Nephron progenitor cell (in vitro differentiated cells): ENCODE results near the gene COMMD1.

ENCODE experiments used
- DNase-seq: peaks from one replicate; pipeline ENCODE4 v3.0.0; 2021
- H3K27ac Mint-ChIP-seq: 2 replicates; pipeline ENCODE4 v1.8.0; 2021; ENCODE audit warnings: mild to moderate bottlenecking, moderate library complexity, mixed read lengths
- H3K27me3 Mint-ChIP-seq: 2 replicates; pipeline ENCODE4 v1.8.0; 2021; ENCODE audit warnings: mild to moderate bottlenecking, low read depth, mixed read lengths; ENCODE audit not compliant: poor library complexity
- H3K36me3 Mint-ChIP-seq: 2 replicates; pipeline ENCODE4 v1.8.0; 2021; ENCODE audit warnings: low read depth, mixed read lengths
- H3K4me1 Mint-ChIP-seq: 2 replicates; pipeline ENCODE4 v1.8.0; 2021; ENCODE audit warnings: mixed read lengths
- H3K4me3 Mint-ChIP-seq: 2 replicates; pipeline ENCODE4 v1.8.0; 2021; ENCODE audit warnings: mild to moderate bottlenecking, moderate library complexity, mixed read lengths
- H3K9me3 Mint-ChIP-seq: 2 replicates; pipeline ENCODE4 v1.8.0; 2021; ENCODE audit warnings: mild to moderate bottlenecking, moderate library complexity, mixed read lengths
- TF ChIP-seq, protein P1 (sequence below): fragments of 200-600 bp; sonication (generic); IDR thresholded peaks from 2 replicates; pipeline ENCODE4 v1.5.0; 2021; ENCODE audit warnings: antibody characterized with exemption

The COMMD1 gene

DNA sequence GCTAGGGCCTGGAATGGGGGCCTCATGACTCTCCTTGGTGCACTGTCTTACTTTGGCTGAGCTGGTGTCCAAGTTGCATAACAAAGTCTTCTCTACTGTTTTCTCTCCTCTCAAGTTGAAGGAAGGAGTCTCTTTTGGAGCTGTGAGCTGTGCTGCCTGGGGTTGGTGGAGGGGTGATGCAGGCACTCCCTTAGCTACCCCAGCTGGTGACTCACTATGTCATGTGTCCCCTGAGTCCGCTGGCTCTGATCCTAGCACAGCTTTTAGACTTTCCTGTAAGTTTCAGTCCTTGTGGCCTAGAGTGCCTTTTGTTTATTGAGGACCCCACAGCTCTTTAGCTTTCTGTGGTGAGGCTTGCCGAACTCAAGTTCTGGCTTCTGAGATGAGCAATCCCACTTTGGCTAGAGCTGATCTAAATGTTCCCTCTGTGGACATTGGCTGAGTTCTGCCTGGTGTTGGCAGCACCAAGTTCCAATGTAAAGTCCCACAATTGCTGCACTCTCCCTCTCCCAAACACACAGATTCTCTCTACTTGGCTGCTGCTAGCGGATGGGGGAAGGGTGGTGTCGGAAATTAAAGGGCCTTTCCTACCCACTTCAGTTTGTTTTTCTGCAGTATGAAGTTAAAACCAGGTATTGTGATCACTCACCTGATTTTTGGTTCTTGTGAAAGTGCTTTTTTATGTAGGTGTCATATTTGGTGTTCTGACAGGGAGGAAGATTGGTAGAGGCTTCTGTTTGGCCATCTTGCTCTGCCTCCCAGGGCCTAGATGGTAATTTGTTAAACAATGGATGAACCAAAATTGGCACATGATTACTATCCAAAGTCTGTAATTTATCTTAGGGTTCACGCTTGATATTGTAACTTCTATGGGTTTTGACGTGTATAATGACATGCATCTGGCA lies 83.2 kb downstream of the COMMD1 start:
- Mint-ChIP-seq H3K36me3 (peaks cover 21% of the 10 kb centered on the region), H3K27ac (peak overlapping the region; percentile 32), H3K9me3 (peaks cover 16% of the 10 kb centered on the region), H3K4me1 (no peaks in the 10 kb centered on the region), H3K4me3 (no peak overlapping the region), H3K27me3 (no peaks in the 10 kb centered on the region)
- no peak for DNase-seq
- TF ChIP-seq, protein P1, sequence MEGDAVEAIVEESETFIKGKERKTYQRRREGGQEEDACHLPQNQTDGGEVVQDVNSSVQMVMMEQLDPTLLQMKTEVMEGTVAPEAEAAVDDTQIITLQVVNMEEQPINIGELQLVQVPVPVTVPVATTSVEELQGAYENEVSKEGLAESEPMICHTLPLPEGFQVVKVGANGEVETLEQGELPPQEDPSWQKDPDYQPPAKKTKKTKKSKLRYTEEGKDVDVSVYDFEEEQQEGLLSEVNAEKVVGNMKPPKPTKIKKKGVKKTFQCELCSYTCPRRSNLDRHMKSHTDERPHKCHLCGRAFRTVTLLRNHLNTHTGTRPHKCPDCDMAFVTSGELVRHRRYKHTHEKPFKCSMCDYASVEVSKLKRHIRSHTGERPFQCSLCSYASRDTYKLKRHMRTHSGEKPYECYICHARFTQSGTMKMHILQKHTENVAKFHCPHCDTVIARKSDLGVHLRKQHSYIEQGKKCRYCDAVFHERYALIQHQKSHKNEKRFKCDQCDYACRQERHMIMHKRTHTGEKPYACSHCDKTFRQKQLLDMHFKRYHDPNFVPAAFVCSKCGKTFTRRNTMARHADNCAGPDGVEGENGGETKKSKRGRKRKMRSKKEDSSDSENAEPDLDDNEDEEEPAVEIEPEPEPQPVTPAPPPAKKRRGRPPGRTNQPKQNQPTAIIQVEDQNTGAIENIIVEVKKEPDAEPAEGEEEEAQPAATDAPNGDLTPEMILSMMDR, result no peak

DNA sequence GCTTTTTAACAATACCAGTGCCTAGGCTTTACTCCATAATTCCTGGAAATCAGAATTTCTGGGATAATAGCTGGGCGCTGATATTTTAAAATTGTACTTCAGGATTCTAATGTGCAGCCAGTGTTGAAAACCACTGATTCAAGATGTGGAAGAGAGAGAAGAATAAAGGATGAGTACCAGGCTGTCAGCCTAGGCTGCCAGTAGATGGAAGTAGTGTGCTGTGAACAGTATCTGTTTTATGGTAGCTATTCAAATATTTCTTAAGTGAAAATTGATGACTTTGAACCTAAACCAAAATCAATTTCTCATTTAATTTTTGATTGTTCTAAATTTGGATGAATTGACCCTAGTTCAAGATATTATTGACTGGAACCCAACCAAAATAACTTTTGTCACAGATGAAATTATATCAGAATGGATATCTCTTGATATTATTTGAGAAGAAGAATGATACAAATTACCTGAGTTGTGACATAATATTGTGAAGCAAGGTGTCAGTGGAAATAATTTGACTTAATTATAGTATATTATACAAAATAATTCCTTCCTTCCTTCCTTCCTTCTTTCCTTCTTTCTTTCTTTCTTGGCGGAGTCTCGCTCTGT lies 88.0 kb downstream of the COMMD1 start:
- H3K36me3 Mint-ChIP-seq, result peaks cover 6% of the 10 kb centered on the region
- TF ChIP-seq, protein P1, result peak; percentile 50
- no peak for DNase-seq
- no peaks in the 10 kb centered on the region for H3K4me1 Mint-ChIP-seq
- no peak overlapping the region for H3K4me3 Mint-ChIP-seq
- H3K9me3 Mint-ChIP-seq, result no peaks in the 10 kb centered on the region
- no peak overlapping the region for H3K27ac Mint-ChIP-seq
- H3K27me3 Mint-ChIP-seq, result no peaks in the 10 kb centered on the region

DNA sequence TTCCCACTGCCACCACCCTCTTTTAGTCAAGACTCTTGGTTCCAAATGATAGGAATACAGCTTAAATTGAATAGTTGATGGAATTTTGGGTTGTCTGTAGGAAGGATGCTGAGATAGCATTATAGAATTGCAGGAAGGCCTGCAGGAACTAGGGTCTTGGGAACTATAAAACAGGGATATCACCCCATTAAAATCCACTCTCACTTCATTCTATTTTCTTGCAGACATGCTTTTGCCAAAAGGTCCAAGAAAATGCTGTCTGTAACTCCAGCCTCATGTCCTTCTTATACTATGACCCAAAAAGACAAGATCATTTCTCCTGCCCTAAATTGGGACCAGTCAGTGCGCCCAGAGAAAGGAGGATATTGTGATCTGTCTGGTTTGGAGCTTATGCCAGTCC lies 89.1 kb downstream of the COMMD1 start:
- Mint-ChIP-seq H3K27ac (no peak overlapping the region), H3K9me3 (no peaks in the 10 kb centered on the region), H3K27me3 (no peaks in the 10 kb centered on the region), H3K4me1 (no peaks in the 10 kb centered on the region), H3K4me3 (no peak overlapping the region), H3K36me3 (no peaks in the 10 kb centered on the region)
- TF ChIP-seq, protein P1, result no peak
- DNase-seq, result no peak

DNA sequence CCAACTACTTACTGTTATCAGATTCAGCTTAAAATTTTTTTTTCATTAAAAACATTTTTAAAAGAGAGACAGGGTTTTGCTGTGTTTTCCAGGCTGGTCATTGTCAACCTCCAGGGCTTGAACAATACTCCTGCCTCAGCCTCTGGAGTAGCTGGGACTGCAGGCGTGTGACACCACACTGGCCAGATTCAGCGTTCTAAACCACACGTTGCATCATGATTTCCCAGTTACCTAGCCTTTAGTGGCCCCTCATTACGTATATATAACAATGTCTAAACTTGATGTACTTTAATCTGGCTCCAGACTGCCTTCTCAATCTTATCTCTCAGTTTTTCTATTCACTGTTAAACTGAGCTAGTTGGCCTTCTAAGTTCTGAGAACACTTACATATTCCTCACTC lies 89.6 kb downstream of the COMMD1 start:
- TF ChIP-seq, protein P1, result no peak
- H3K4me3 Mint-ChIP-seq, result no peak overlapping the region
- no peak for DNase-seq
- no peaks in the 10 kb centered on the region for H3K27me3 Mint-ChIP-seq
- H3K9me3 Mint-ChIP-seq, result no peaks in the 10 kb centered on the region
- H3K4me1 Mint-ChIP-seq, result no peaks in the 10 kb centered on the region
- H3K36me3 Mint-ChIP-seq, result no peaks in the 10 kb centered on the region
- H3K27ac Mint-ChIP-seq, result no peak overlapping the region

DNA sequence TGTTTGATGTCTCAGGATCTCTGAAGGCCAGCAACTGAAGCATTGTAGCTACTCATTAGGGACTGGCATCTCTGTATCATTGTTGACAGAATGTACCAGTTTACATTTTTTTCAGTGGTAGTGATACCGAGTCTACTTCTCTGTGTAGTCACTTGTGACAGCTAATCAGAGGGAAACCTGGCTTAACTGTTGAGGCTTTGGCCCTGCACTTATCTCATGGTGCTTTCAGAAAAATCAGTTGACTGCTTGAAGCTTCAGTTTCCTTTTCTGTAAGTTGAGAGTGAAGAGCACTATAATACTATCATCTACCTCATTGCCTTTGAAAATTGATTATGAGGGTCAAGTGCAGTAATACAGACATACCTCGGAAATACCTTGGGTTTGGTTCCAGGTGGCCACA lies 90.0 kb downstream of the COMMD1 start:
- no peaks in the 10 kb centered on the region for H3K27me3 Mint-ChIP-seq
- no peak overlapping the region for H3K4me3 Mint-ChIP-seq
- no peaks in the 10 kb centered on the region for H3K36me3 Mint-ChIP-seq
- H3K27ac Mint-ChIP-seq, result no peak overlapping the region
- TF ChIP-seq, protein P1, result no peak
- H3K4me1 Mint-ChIP-seq, result no peaks in the 10 kb centered on the region
- H3K9me3 Mint-ChIP-seq, result no peaks in the 10 kb centered on the region
- DNase-seq, result no peak
